Heart left ventricle (tissue), 13 donors: ENCODE results near the gene MKLN1.

Experiments used
- POLR2A ChIP-seq, 2 donors: fragments of 450-650 bp; IDR thresholded peaks; one replicate each; pipeline ENCODE4 v1.6.1; 2017; ENCODE audit warnings: antibody characterized with exemption in 2 of 2, mild to moderate bottlenecking in 2 of 2, moderate library complexity in 2 of 2
- TF ChIP-seq, protein P1 (sequence below), 12 donors: fragments of 200-600 bp; sonication (generic) in 4 of 12; IDR thresholded peaks; one replicate each; pipeline versions ENCODE4 v1.5.0 to v1.8.0; 2018 to 2022; ENCODE audit warnings: antibody characterized with exemption in 12 of 12, mild to moderate bottlenecking in 5 of 12
- donor health status: ischemic (EF 13 %, LVEDD 7.1; RV severe dilation, severe dysfunction).
- donor health status: DM: no; HTN: yes; CAD: no.
- donor health status: DM: no; HTN: no; CAD: no.
- donor health status: ischemic (EF 25% LVEDD 6.9; RV normal size, moderate dysfunction).
- donor health status: ischemic (EF 25% LVEDD 5.7; RV mildly dilated, moderate dysfunction).
- donor health status: ischemic (EF 35%, LVEDD 5.7; RV mildly dilated, moderate dysfunction).
- donor health status: nonischemic (EF 11% LVEDD 7.7; RV severe dilation, severe dysfunction).
- donor health status: DM: yes; HTN: yes; CAD: no.
- donor health status: PGD.
- donor health status: ischemic (EF 29% LVEDD 5.4; RV normal size, mild dysfunction).
- donor health status: nonischemic (EF 23%, LVEDD 6.1; RV moderate dilation, normal function).

GRCh38 chr7:131483586-131483985 lies 155.9 kb downstream of the MKLN1 start:
- TF ChIP-seq, protein P1, sequence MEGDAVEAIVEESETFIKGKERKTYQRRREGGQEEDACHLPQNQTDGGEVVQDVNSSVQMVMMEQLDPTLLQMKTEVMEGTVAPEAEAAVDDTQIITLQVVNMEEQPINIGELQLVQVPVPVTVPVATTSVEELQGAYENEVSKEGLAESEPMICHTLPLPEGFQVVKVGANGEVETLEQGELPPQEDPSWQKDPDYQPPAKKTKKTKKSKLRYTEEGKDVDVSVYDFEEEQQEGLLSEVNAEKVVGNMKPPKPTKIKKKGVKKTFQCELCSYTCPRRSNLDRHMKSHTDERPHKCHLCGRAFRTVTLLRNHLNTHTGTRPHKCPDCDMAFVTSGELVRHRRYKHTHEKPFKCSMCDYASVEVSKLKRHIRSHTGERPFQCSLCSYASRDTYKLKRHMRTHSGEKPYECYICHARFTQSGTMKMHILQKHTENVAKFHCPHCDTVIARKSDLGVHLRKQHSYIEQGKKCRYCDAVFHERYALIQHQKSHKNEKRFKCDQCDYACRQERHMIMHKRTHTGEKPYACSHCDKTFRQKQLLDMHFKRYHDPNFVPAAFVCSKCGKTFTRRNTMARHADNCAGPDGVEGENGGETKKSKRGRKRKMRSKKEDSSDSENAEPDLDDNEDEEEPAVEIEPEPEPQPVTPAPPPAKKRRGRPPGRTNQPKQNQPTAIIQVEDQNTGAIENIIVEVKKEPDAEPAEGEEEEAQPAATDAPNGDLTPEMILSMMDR (IDR thresholded peaks at IDR 0.05) = no peak
- no peak for TF ChIP-seq POLR2A (IDR thresholded peaks at IDR 0.05)
